ENCODE measurements around the gene MRPS23. TPM values are rescaled to one million over a fixed set of nuclear protein-coding genes. Genes with fewer than 3 reads are reported as not detected.
A peak's percentile ranks its signal among the peaks of the same experiment; 100 is the strongest.

Gene MRPS23
- total RNA-seq, 4 donors from 2014 or later, result 0.37 to 11.1 (median 6.5) TPM

DNA sequence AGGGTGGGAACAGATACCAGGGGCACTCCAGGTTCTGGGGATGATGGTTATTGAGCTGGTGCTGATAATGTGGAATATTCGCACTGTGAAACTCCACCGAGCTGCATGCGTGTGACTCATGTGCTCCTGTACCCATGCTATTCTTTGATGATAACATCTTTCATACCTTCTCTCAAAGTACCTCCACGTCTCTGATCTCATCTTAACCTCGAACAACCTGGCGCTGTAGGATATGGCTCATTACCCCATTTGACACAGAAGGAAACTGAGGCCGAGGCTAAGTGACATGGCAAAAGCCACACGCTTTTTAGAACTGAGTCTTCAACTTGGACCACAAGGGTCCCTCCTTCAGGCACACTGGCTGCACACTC, 30.2 kb upstream of the MRPS23 start:
- no peak for DNase-seq
- TF ChIP-seq EP300 (IDR thresholded peaks at IDR 0.05; ENCODE audit: low read depth), result no peak
- Histone ChIP-seq H3K9me3 (no peaks in the 10 kb centered on the region), H3K4me1 (peaks cover 24 to 43% (median 36%) of the 10 kb centered on the region in 4 donors), H3K27me3 (no peaks in the 10 kb centered on the region), H3K27ac (peak overlapping the region; percentile 62 to 92 (median 80)), H3K4me3 (no peak overlapping the region), H3K36me3 (no peaks in the 10 kb centered on the region)
- WGBS, 2 donors (ENCODE audit: low coverage in 1 of 2), result 82% methylated on average over 8 of the region's 8 CpGs; no CpG with 5 or more reads in 1 of the 2 donors
- intact Hi-C loops (cut with DNase I; ENCODE audit: low total_unique reads) (no loop called here), in situ Hi-C loops (cut with MboI; ENCODE audit: low pct_ligation_motif_present in 1 of 4, low pct_unique_long_range_greater_than_20kb in 1 of 4, low sequenced_read_pairs in 3 of 4) (no loop called here)

DNA sequence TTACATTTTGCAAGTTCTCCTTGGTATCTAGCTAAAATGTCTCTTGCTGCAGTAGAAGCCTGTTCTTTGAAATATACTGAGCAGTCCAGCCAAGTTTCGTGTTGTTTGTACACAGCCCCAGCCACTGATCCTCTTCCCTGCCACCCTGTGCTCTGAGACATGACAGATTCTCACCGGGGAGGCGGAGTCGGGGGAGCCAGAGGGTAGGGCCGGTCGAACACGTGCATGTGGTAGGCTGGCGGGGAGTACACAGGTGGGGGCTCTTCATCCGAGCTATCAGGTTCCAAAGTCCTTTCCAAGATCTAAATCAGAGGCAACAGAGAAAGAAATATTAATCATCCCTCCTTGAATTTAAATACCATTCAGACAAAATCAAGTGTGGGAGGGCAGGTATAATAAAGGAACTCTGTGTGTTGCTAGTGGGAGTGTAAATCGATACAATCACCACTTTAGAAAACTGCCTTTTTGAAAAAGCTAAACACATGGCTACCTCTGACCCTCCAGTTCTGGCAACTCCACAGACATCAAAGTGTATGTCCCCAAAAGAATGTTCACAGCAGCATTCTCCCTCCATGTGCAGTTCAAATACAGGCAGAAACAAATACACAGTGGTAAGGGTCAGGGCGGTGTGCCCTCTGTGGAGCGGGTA, 29.7 kb upstream of the MRPS23 start:
- WGBS, 2 donors (ENCODE audit: low coverage in 1 of 2), result 39 to 68% methylated on average over 7 to 12 of the region's 12 CpGs
- H3K36me3 ChIP-seq, result no peaks in the 10 kb centered on the region

DNA sequence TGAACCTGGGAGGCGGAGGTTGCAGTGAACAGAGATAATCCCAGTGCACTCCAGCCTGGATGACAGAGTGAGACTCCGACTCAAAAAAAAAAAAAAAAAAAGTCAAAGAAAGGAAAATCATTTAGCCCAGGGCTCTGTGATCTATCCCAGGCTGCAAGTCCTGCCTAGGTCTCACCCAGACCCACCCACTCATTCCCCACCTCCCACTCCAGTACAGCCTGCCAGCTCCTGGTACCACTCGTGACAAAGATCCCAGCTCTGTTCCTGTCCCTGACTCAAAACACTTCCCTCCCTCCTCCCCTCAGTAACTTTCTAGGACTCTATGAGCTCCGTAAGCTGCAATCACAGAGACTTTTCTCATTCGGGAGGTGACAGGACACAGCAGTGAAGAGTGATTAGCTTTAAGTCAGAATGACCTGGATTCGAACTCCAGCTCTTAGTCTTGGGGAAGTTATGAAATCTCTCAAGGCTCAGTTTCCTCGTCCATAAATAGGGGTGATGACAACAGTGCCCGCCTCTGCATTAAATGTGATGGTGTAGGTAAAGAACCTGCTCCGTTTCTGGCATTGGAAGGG, 28.0 kb upstream of the MRPS23 start:
- H3K27me3 ChIP-seq, result no peaks in the 10 kb centered on the region
- in situ Hi-C loops (cut with MboI; ENCODE audit: low pct_ligation_motif_present in 1 of 4, low pct_unique_long_range_greater_than_20kb in 1 of 4, low sequenced_read_pairs in 3 of 4), result no loop called here
- intact Hi-C loops (cut with DNase I; ENCODE audit: low total_unique reads), result no loop called here
- no peak for DNase-seq
- TF ChIP-seq, protein P1, sequence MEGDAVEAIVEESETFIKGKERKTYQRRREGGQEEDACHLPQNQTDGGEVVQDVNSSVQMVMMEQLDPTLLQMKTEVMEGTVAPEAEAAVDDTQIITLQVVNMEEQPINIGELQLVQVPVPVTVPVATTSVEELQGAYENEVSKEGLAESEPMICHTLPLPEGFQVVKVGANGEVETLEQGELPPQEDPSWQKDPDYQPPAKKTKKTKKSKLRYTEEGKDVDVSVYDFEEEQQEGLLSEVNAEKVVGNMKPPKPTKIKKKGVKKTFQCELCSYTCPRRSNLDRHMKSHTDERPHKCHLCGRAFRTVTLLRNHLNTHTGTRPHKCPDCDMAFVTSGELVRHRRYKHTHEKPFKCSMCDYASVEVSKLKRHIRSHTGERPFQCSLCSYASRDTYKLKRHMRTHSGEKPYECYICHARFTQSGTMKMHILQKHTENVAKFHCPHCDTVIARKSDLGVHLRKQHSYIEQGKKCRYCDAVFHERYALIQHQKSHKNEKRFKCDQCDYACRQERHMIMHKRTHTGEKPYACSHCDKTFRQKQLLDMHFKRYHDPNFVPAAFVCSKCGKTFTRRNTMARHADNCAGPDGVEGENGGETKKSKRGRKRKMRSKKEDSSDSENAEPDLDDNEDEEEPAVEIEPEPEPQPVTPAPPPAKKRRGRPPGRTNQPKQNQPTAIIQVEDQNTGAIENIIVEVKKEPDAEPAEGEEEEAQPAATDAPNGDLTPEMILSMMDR (IDR thresholded peaks at IDR 0.05), result no peak
- TF ChIP-seq POLR2A (IDR thresholded peaks at IDR 0.05) (no peak), EP300 (IDR thresholded peaks at IDR 0.05; ENCODE audit: low read depth) (no peak), POLR2AphosphoS5 (IDR thresholded peaks at IDR 0.05) (no peak)
- WGBS, 2 donors (ENCODE audit: low coverage in 1 of 2), result 73 to 100% methylated on average over 1 to 9 of the region's 9 CpGs
- no peak overlapping the region for H3K4me3 ChIP-seq
- no peaks in the 10 kb centered on the region for H3K36me3 ChIP-seq
- H3K27ac ChIP-seq, result peak overlapping the region in 3 of 4 donors; percentile 80 to 92 (median 81)
- no peaks in the 10 kb centered on the region for H3K9me3 ChIP-seq
- peaks cover 45 to 64% (median 56%) of the 10 kb centered on the region in 4 donors for H3K4me1 ChIP-seq

More for the DNA sequence above, 29.7 kb upstream of the MRPS23 start:
- Histone ChIP-seq H3K27me3 (no peaks in the 10 kb centered on the region), H3K9me3 (no peaks in the 10 kb centered on the region), H3K27ac (peak overlapping the region; percentile 62 to 92 (median 80)), H3K4me1 (peaks cover 29 to 48% (median 41%) of the 10 kb centered on the region in 4 donors), H3K4me3 (no peak overlapping the region)
- intact Hi-C loops (cut with DNase I; ENCODE audit: low total_unique reads), result no loop called here
- no peak for DNase-seq
- TF ChIP-seq EP300 (IDR thresholded peaks at IDR 0.05; ENCODE audit: low read depth) (no peak), POLR2AphosphoS5 (IDR thresholded peaks at IDR 0.05) (no peak), POLR2A (IDR thresholded peaks at IDR 0.05) (no peak)
- TF ChIP-seq, protein P1 (IDR thresholded peaks at IDR 0.05), result no peak
- in situ Hi-C loops (cut with MboI; ENCODE audit: low pct_ligation_motif_present in 1 of 4, low pct_unique_long_range_greater_than_20kb in 1 of 4, low sequenced_read_pairs in 3 of 4), result no loop called here

DNA sequence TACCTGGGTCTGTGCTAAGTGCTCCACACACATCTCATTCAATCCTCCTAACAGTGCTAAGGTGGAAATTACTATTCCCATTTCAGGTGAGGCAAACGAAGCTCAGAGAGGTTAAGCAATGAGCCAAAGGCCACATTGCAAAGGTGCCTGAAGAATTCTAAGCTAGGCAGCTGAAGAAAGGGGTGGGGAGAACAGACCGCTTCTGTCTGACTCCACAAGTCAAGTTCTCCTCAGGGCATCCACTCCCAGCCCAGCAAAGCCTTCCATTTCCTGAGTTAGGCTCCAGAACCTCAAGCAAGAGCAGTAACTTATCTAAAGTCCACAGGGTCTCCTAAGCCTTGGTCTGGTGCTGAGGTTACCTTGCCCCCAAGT, 27.0 kb upstream of the MRPS23 start:
- intact Hi-C loops (cut with DNase I; ENCODE audit: low total_unique reads) (no loop called here), in situ Hi-C loops (cut with MboI; ENCODE audit: low pct_ligation_motif_present in 1 of 4, low pct_unique_long_range_greater_than_20kb in 1 of 4, low sequenced_read_pairs in 3 of 4) (no loop called here)
- TF ChIP-seq, protein P1 (IDR thresholded peaks at IDR 0.05), result no peak
- TF ChIP-seq POLR2AphosphoS5 (IDR thresholded peaks at IDR 0.05) (no peak), POLR2A (IDR thresholded peaks at IDR 0.05) (no peak), EP300 (IDR thresholded peaks at IDR 0.05; ENCODE audit: low read depth) (no peak)
- Histone ChIP-seq H3K4me1 (peaks cover 43 to 66% (median 52%) of the 10 kb centered on the region in 4 donors), H3K27me3 (no peaks in the 10 kb centered on the region), H3K9me3 (no peaks in the 10 kb centered on the region), H3K27ac (peak overlapping the region; percentile 87 to 93 (median 90)), H3K4me3 (no peak overlapping the region), H3K36me3 (no peaks in the 10 kb centered on the region)
- 69 to 93% methylated on average over 2 of the region's 2 CpGs for WGBS, 2 donors (ENCODE audit: low coverage in 1 of 2)
- no peak for DNase-seq

Measured in transverse colon (tissue), 4 donors.